Right renal pelvis (tissue), 4 donors: ENCODE results near the gene FGGY. TPM values are rescaled to one million over a fixed set of nuclear protein-coding genes. Genes with fewer than 3 reads are reported as not detected.

ENCODE experiments used
- DNase-seq, 4 donors: peaks; one replicate each; pipeline ENCODE4 v3.0.0-alpha.2; 2013; ENCODE audit warnings: low read depth in 4 of 4, low spot score in 3 of 4, missing footprints in 1 of 4
- polyA plus RNA-seq, 4 donors: library from polyadenylated mRNA; unstranded; fragments of 120-200 nt; gene quantifications; one replicate each; pipeline ENCODE4 v1.2.1, GENCODE V29; 2013; ENCODE audit not compliant: insufficient read length in 4 of 4

FGGY gene
- polyA plus RNA-seq, 4 donors = 22.6 to 27.0 (median 24.2) TPM

DNA sequence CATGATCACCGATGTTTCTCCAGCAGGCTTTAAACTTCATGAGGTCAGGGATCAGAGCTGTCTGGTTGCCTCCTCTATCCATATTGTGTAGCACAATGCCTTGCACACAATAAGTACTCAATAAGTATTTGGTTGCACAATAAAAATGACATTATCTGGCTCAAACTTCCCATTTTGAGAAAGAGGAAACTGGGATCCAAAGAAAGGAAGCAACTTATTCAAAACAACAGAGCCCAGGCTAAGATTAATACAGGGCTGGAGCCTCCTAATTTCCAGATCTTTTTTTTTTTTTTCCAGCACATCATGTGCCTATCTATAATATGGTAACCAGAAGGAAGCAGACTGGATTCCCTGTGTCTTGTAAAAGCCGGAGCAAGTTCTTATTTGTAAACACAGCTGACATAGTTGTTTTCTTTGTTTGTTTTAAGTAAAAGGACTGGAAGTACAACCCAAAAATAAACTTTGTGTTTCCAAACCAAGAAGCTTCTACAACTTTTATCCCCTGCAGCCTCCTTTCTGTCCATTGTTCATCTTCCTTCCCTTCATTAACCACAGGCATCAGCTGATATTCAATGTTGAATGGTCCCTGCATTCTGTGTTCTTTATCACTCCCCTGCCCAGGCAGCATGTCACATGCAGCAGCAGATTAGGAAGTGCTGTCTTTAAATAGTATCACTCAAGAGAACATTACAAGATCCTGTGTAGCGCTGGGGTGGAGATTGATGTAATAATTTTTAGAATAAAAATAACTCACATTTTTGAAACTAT is 446.6 kb downstream of the FGGY start:
- DNase-seq = no peak

DNA sequence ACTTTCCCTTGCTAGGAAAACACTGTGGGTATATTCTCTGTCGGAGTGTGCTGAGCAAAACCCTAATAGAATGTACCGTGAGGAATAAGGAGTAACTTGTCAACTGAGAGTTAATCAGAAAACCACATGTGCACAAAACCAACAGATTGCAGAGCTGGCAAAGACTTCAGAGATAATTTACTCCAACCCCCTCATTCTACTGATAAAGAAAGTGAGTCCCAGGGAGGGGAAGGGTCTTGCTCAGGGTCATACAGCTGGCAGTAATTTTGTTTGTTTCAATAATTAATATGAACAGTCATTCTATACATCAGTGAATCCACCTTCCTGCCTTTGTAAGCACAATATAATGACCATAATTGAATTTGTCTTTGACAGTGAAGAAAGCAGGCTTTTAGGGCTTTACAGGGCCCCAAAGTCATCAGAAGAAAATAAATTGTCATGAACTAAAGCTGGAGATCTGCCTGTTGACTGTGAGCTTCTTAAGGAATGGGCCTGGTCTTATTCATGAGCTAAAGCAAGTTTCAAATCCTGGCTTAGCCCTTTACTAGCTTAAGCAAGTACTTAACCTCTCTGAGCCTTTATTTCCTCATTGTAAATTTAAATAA is 450.6 kb downstream of the FGGY start:
- DNase-seq = no peak

DNA sequence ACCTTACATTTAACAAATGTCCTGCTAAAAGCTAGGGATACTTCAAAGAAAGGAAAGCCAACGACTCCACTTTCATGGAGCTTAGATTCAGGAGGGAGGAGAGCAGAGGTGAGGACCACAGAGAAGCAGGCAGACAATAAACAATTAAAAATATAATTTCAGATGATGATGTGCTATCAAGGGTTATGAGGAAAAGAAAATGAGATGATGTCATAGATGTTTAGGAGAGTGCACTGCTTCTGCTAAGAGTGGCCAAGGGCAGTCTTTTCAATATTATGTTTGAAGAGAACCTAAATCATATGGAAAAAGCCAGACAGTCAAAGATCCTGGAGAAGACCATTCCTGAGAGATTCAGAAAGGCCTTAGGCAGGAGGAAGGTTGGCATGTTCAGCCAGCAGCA is 451.2 kb downstream of the FGGY start:
- no peak for DNase-seq

DNA sequence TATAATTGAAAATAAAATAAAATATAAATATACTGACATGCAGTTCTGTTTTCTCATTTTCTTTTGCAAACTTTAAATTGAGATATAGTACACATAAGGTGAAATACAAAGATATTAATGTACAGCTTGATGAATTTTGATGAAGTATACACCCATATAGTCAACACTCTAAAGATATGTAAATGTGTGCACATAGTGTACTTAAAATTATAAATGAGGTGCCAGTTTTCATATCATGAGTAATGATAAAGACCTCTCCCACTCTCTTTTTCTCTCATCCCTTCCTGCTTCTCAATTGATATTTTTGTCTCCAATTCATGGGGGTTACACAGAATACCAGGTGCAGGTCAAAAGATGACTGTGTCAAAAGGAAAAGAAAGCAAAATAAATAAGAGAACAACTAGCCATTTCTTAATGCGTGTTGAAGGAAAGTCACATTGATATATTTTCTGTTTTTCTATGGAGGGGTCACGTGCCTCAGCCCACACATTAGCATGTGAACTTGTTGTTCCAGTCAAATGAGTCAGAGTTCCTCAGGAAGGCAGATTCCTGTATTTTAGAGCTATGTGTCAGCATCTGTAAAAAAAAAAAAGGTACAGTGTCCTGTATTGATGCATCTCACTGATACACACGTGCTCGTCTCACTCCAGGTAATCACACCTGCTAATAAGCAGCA is 453.6 kb downstream of the FGGY start:
- no peak for DNase-seq

DNA sequence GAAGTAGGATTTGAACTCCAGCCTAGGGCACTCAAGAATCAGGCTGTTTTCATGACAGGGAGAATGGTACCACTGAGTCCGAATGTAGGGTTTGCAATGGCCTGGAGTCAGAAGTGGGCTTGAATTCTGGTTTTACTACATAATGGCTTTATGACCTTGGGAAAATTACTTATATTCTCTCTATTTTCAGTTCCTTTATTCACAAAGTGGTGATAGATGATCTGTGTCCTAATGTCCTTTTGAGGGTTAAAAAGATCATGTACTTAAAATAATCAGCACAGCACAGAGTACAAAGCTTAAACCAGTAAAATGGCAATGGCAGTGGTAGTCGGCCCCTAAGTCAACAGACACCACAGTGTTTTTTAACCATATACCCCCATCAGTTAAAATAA is 454.1 kb downstream of the FGGY start:
- no peak for DNase-seq

DNA sequence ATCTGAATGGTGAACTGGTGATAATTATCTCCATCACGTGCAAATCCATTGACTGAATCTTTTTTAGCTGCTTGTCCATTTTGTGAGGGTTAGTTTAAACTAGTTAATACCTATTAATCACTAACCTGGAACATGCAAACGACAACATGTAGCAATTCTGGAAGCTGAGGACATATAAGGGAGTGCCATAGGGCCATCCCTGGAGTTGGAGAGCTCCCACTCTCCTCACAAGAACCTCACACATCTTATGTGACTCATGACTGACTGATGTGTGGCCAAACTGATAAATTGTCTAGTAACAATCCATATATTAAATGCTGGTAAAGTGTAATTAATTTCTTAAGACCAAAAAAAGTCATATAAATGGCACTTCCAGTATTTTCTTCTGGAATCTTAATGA is 454.9 kb downstream of the FGGY start:
- DNase-seq = no peak

DNA sequence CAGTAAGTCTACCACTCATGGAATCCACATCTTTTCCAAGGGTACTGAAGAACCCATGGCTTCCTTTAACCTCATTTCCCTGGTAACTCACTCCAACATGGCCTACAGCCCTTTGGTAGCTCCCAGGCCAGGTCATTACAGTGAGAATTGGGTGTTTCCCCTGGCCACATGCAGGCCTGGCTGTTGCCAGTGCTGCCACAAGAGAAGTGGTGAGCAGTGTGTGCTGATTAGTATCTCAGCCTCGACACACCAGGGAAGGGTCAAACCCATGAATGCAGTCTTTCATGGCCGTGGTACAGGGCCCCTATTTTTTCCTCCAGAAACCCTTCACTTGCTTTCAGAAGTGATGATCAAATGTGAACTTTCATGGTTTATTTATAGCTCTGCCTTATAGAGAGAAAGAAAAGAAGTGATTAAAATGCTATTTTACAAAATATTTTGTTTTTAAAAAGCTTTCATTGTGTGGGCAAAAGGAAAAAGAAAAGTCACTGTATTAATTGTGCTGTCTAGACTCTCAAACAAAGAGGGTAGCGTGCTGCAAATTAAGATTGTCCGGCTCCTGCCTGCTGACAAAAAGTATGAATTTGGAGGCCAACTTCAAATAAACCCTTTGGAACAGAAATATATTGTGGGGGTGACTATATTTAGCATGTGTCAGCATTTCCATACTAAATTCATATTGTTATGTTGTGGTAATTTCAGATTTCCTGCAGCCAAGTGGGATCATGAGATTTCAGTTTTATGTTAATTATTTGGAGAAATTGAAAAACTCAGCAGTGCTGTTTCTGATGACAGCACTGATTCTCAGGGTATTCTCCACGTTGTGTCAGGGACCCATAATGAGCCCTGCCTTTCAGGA is 455.9 kb downstream of the FGGY start:
- no peak for DNase-seq

DNA sequence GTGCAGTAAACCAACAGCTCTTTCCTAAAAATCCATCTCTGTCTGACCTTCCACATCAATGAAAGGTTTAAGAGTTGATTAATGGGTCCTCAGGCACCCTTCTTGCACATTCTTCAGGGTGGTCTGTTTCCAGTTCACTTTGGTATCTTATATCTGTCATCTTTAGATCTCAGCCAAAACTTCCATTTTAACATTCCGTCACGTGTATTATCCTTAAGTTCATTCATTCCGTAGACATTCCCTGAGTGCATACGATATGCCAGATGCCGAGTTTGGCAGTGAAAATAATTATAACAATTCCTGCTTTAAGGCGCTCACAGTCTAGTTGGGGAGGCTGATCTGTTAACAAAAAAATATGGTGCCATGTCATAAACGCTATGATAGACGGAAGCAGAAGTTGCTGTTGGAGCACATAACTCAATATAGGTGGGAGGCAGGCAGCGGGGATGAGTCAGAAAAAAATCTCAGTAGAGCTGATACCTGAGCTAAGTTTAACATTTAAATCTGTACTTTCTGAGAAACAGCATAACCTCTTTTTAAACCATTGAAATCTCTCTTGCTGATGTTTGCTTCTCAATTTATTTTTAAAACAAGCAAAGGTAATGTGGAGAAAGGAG is 458.3 kb downstream of the FGGY start:
- DNase-seq = no peak

DNA sequence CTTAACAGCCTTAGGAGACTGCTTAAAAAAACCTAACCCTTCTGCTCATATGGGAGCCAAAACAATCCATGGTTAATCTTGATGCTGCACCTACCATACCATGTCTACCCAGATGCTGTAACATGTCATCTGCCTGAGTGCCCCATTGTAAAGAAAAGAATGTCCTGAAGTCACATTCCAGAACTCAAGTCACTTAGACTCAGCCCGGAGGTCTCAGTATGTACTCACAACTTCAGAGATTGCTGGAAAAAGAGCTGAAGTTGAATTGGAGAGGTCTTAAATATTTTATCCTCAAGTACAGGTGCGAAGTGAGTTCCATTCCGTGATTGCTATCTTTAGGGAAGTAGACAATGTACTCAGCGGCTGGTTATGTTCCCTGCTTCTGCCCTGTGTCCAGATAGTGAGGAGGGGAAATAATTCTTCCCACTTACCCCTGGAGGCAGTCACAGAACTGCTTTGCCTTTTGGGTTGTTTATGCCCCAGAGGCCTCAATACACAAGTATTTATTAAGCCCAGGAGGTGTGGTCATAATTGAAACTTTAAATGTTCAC is 460.4 kb downstream of the FGGY start:
- no peak for DNase-seq

DNA sequence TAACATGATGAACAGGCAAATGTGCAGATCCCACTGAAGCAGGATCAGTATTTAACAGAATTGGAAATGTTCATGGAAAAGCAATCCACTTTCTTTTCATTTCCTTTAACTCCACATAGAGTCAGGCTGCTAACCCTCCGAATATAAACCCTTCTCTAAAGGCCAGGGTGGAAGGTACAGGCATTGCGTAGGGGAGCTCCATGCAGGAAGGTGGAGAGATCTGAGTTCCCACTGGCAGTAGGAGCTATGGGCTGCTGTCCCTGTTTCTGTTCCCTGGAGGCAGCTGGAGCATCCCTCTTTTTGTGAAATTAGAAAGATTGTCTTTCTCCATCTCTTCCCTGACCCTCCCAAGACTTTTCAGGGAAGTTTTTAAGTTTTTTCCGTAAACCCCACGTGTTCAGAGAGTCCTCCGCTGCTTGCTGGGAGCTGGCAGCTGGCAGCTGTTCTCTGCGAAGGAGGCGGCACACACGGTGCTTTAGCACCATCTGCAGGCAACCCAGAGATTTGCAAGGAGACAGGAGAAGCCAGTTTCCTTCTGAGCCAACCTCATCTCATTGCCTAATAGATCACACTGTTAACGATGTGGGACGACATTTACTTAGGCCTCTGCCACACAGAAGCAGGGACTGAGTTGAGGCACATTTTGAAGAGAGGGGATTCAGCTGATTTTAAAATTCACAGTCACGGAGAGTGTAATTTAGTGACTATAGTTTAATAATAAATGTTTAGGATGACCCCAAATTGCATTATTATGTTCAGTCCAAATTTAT is 462.4 kb downstream of the FGGY start:
- DNase-seq = peak; percentile 69 to 80 (median 76)

DNA sequence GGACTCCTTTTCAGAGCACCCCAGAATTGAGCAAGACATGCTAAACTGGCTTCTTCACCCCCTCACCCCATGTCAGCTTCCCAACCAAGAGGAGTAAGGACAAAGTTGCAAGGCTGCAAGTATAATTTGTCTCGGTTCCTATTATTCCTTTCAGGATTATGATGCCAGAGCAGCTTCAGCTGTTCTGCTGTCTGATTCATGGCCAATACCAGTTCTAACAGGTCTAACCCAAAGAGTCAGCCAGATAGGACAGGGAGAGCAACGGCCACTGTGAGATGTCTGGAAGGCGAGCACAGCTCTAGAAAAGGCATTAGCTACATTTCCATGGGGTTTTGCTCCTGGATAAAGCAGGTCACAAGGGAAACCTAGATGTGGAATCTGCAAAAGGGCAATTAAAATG is 464.5 kb downstream of the FGGY start:
- DNase-seq = no peak

DNA sequence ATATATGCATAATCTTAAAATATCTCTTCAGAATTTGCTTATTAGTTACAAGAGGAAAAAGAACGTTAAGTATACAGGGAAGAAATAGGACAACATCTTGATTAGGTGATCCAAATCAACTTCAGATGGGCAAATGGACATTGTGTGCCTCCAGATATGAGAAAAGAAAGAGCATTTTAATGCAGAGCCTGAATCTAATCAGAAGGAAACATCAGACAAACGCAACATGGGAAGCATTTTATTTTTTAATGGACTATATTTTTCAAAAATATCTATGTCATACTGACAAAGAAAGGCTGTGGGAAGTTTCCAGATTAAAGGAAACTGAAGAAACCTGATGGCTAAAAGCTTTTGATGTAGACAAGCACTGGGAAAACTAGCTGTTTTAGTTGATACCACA is 466.5 kb downstream of the FGGY start:
- no peak for DNase-seq

DNA sequence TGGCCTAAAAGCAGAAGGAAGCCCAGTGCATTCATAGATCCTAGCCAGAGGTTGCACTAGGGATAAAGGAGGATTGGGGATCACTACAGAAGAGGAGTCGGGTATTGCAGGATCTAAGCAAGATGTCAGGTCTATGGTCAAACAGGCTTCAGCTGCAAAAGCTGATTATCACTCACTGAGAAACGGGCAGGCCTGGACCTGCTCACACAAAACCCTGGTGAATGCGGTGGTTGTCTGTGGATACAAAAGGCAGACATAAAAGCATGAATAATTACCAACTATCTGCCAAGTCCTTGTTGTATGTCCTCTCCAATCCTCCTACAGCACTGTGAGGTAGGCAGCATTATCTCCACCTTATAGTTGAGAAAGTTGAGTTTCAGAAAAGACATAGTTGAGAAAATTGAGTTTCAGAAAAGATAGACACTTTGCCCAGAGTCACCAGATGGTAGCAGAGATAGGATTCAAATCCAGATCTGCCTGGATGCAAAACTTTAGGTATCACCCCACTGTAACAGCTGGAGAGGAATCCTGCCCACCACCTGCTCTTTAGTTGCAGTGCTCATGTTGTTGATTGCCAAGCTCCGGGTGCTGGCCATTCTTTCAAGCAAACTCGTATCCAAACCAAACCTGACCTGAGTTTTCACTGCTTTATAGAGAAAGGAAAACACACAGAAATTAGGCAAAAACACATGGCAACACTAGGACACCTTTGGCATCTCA is 468.3 kb downstream of the FGGY start:
- no peak for DNase-seq

DNA sequence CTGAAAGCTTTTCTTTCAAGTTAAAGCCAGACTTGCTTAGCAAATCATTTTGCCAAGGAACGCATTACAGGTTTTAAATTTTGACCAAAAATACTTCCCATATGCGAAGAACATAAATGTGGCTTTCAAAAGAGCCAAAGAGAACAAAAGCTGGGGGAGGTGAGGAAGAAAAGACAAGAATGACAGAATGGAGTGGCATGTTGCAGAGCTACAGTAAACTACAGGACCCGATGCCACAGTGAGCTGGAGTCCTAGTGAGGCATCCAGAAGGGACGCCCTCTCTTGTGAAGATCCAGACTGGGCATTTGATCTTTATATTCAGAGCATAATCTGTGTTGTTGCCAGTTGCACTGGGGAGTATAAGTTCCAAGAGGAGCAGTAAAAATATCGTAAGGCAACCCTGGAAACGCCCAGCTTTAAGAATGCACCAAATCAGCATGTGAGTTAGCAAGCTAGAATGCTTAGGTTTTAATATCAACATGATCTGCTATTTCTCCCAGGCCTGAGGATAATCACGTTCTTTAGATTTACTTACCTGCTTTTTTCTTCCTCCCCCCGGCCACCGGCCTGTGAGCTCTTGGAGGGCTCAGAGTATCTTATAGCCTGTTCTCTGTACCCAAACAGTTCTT is 469.4 kb downstream of the FGGY start:
- DNase-seq = no peak

DNA sequence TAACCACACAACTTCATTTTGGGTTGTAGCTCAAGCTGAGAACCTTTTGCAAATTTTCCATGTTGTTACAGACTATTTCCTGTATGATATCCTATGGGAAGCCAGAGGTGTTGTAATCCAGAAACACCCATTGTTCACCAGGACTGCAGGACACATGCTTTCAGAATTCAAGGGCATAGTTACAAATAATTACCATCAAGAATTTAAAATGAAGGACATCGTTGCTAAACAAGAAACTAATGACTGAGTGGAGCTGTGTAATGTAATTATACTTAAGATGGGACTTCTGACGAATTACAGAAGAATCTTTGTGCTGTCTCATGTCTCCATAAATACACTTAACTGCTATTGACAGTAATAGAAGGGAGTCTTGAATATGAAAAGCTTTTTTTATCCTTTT is 470.2 kb downstream of the FGGY start:
- DNase-seq = no peak

DNA sequence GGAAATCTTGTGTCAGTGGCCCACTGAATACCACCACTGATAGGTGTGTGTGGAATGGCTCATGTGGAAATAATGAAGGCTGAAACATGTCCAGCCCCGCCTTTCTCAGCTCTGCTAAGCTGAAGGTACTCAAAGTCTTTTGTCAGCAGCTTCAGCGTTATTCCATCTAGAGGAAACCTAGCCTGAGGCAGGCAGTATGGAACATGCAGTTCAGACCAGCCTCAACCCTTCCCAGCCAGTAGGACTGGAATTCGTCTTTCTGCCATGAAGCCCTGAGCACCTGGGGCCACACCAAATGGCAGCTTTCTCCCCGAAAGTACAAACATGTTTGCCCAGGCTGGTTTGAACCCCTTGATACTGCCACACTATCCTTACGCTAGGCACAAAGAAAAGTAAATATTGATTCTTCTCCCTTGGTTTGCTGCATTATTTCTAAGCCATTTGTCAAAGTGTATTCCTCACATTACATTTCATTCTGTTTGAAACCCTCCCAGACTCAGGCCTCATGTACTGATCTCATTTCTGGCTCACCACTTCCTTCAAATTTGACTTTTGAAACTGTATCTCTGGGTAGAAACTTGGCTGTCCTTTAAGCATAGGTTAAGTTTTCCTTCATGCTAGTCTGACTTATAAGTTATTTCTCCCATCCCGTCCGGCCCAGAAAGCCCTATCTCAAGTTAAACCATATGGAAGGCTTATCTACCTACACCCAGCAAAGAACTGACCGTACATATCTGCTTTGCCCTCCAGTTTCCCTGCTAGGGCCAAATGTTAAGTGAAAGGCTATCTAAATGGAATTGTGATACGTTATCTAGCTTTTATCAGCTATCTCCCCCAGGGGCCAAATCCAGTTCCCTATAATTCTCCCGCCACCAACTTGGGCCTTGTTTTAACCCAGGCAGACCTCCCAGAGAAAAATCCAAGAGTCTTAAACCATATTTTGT is 472.2 kb downstream of the FGGY start:
- no peak for DNase-seq

DNA sequence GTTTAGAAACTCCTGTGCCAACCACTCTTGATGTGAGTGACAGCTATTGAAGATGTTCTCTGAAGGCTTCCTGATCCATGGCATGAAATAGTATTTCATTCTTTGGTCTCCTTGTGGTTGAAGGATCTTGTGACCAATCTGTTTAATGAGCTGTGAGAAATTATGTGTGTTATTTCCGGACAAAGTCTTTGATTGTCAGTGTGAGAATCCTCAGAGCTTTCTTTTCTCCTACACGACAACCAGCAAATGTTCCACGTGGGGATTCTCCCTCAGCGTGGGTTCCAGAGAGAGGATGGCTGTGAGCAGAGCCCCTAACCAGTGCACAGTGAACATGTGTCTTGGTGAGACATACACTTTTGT is 472.8 kb downstream of the FGGY start:
- DNase-seq = no peak
